Spleen (tissue), 11 donors: Measurements from ENCODE around the gene ANKRD12. TPM values are rescaled to one million over a fixed set of nuclear protein-coding genes. Genes with fewer than 3 reads are reported as not detected.
A peak's percentile ranks its signal among the peaks of the same experiment; 100 is the strongest.

Source experiments
- DNase-seq: peaks from one replicate; pipeline ENCODE4 v3.0.0-alpha.2; 2020
- H3K27ac ChIP-seq, 8 donors: fragments of 200-600 bp; sonication (generic) in 7 of 8; 1 replicate in 4 of 8; 2 replicates in 4 of 8; pipeline versions ENCODE4 v1.5.0 to v1.8.0; 2016 to 2021; ENCODE audit warnings: inconsistent platforms in 4 of 8, mild to moderate bottlenecking in 4 of 8, moderate library complexity in 1 of 8
- H3K27me3 ChIP-seq, 7 donors: fragments of 200-600 bp; sonication (generic) in 6 of 7; replicated peaks in 1 of 7; 1 replicate in 4 of 7; 2 replicates in 3 of 7; pipeline versions ENCODE4 v1.5.0 to v1.8.0; 2016 to 2021; ENCODE audit warnings: inconsistent platforms in 3 of 7, mild to moderate bottlenecking in 1 of 7
- H3K36me3 ChIP-seq, 6 donors: fragments of 200-600 bp; sonication (generic) in 5 of 6; 1 replicate in 4 of 6; 2 replicates in 2 of 6; pipeline versions ENCODE4 v1.5.0 to v1.8.0; 2016 to 2021; ENCODE audit warnings: inconsistent platforms in 2 of 6
- H3K4me1 ChIP-seq, 6 donors: fragments of 200-600 bp; sonication (generic) in 5 of 6; 1 replicate in 3 of 6; 2 replicates in 3 of 6; pipeline versions ENCODE4 v1.5.0 to v1.8.0; 2016 to 2021; ENCODE audit warnings: inconsistent platforms in 3 of 6
- H3K4me3 ChIP-seq, 8 donors: fragments of 200-600 bp; sonication (generic) in 7 of 8; 1 replicate in 4 of 8; 2 replicates in 4 of 8; pipeline versions ENCODE4 v1.5.0 to v1.8.0; 2016 to 2021; ENCODE audit warnings: inconsistent platforms in 4 of 8, mild to moderate bottlenecking in 4 of 8, moderate library complexity in 2 of 8
- H3K9me3 ChIP-seq, 8 donors: fragments of 200-600 bp; sonication (generic) in 7 of 8; 1 replicate in 4 of 8; 2 replicates in 4 of 8; pipeline versions ENCODE4 v1.5.0 to v1.8.0; 2016 to 2021; ENCODE audit warnings: inconsistent platforms in 4 of 8
- POLR2A ChIP-seq, 3 donors: fragments of 450-650 bp; IDR thresholded peaks; one replicate each; pipeline ENCODE4 v1.5.1; 2017; ENCODE audit warnings: antibody characterized with exemption in 3 of 3, mild to moderate bottlenecking in 1 of 3
- POLR2AphosphoS5 ChIP-seq, 3 donors: sonication (generic); formaldehyde crosslinking; IDR thresholded peaks; one replicate each; pipeline ENCODE4 v1.5.1; 2017; ENCODE audit warnings: antibody characterized with exemption in 3 of 3
- WGBS, 5 donors: extraction: QIAGEN DNeasy Blood & Tissue Kit in 3 of 5; methylation state at CpG; one replicate each; pipeline versions ENCODE4 v1.1.5 to v1.1.7; 2013 to 2018; 5-methylcytosine and 5-hydroxymethylcytosine counted together
- intact Hi-C: fragments of 100-400 bp; cut with DNase I; formaldehyde crosslinking; loops from one replicate; pipeline ENCODE4 v1.15.0; 2023; ENCODE audit warnings: low total_unique reads
- polyA plus RNA-seq, 3 donors: library from polyadenylated mRNA; stranded (reverse); fragments of 200-250 nt; gene quantifications; one replicate each; pipeline ENCODE4 v1.2.1, GENCODE V29; 2013
- total RNA-seq, 7 donors: library from RNA; depleted of rRNA in 3 of 7; stranded (reverse); fragments of >200 nt in 3 of 7; fragmentation: NEBNext Ultra II Directional in 4 of 7; extraction: Animal tissue kit (Norgen Biotek cat#: 25700) in 4 of 7; gene quantifications; one replicate each; pipeline versions ENCODE4 v1.1.0 to v1.2.1, GENCODE V29; 2016 to 2021
- TF ChIP-seq, protein P1 (sequence below), 11 experiments: fragments of 200-600 bp in 7 of 11; fragments of 450-650 bp in 4 of 11; sonication (generic) in 4 of 11; IDR thresholded peaks in 8 of 11; conservative IDR thresholded peaks in 3 of 11; 1 replicate in 7 of 11; 2 replicates in 4 of 11; pipeline versions ENCODE4 v1.4.0 to v1.8.0; 2016 to 2021; ENCODE audit warnings: antibody characterized with exemption in 11 of 11, inconsistent platforms in 4 of 11, mild to moderate bottlenecking in 1 of 11
- donor health status: healthy with polysubstance abuse.
- donor health status: DM: no; HTN: no; CAD: no; lungs with moderate emphysema.
- donor health status: DM: no; HTN: no; CAD: no.
- donor health status: Bipolar disorder and iron deficiency.
- donor health status: healthy.
- donor health status: DM: no; HTN: no; CAD: no.
- donor health status: DM: yes; HTN: yes; CAD: no.

ANKRD12 gene
- total and polyA plus RNA-seq, 10 donors, result 7.6 to 122 (median 84.4) TPM

- Histone ChIP-seq H3K4me1 (peaks cover 68 to 91% (median 85%) of the 10 kb centered on the region in 6 donors), H3K36me3 (no peaks in the 10 kb centered on the region), H3K4me3 (peak overlapping the region in 1 of 8 donors; percentile 22), H3K27me3 (no peaks in the 10 kb centered on the region), H3K9me3 (no peaks in the 10 kb centered on the region), H3K27ac (peak overlapping the region in 5 of 8 donors; percentile 2 to 96 (median 37))
- 17 to 25% (median 23%) methylated on average over 4 of the region's 4 CpGs for WGBS, 5 donors
- no peak for DNase-seq
- TF ChIP-seq, protein P1, sequence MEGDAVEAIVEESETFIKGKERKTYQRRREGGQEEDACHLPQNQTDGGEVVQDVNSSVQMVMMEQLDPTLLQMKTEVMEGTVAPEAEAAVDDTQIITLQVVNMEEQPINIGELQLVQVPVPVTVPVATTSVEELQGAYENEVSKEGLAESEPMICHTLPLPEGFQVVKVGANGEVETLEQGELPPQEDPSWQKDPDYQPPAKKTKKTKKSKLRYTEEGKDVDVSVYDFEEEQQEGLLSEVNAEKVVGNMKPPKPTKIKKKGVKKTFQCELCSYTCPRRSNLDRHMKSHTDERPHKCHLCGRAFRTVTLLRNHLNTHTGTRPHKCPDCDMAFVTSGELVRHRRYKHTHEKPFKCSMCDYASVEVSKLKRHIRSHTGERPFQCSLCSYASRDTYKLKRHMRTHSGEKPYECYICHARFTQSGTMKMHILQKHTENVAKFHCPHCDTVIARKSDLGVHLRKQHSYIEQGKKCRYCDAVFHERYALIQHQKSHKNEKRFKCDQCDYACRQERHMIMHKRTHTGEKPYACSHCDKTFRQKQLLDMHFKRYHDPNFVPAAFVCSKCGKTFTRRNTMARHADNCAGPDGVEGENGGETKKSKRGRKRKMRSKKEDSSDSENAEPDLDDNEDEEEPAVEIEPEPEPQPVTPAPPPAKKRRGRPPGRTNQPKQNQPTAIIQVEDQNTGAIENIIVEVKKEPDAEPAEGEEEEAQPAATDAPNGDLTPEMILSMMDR (IDR thresholded peaks at IDR 0.05 in 8 of 11, conservative IDR thresholded peaks at IDR 0.05 in 3 of 11), result no peak
- no peak for TF ChIP-seq POLR2AphosphoS5 (IDR thresholded peaks at IDR 0.05)
- no peak for TF ChIP-seq POLR2A (IDR thresholded peaks at IDR 0.05)
- intact Hi-C loops, result no loop called here
Observed at GRCh38 chr18:9106800-9107584, 29.6 kb upstream of the ANKRD12 start.

DNA sequence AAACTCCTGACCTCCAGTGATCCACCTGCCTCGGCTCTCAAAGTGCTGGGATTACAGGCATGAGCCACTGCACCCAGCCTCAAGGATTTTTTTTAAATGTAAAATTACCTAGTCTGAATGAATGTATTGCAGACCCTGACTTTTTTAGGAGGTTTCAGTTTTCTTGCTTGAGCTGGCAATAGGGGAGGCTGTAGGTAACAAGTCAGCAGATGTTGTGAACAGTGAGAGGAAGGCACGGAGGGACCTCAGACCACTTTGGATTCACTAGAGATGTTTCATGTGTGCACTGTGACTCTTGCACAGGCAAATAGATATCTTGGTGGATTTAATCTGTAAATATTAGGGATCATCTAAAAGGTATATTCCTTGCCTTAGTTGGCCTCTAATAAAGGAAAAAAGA is 27.7 kb upstream of the ANKRD12 start:
- Histone ChIP-seq H3K4me1 (peaks cover 77 to 100% (median 98%) of the 10 kb centered on the region in 6 donors), H3K4me3 (no peak overlapping the region), H3K36me3 (no peaks in the 10 kb centered on the region), H3K9me3 (no peaks in the 10 kb centered on the region), H3K27me3 (no peaks in the 10 kb centered on the region), H3K27ac (peak overlapping the region in 5 of 8 donors; percentile 11 to 50 (median 35))
- no peak for TF ChIP-seq POLR2A (IDR thresholded peaks at IDR 0.05)
- no peak for TF ChIP-seq POLR2AphosphoS5 (IDR thresholded peaks at IDR 0.05)
- TF ChIP-seq, protein P1 (IDR thresholded peaks at IDR 0.05 in 8 of 11, conservative IDR thresholded peaks at IDR 0.05 in 3 of 11), result no peak
- no peak for DNase-seq
- 70 to 87% (median 74%) methylated on average over 2 of the region's 2 CpGs for WGBS, 5 donors
- intact Hi-C loops, result no loop called here

GRCh38 chr18:9109523-9109922 is 27.1 kb upstream of the ANKRD12 start:
- H3K27ac ChIP-seq, result peak overlapping the region in 7 of 8 donors; percentile 23 to 51 (median 40)
- no peaks in the 10 kb centered on the region for H3K9me3 ChIP-seq
- no peaks in the 10 kb centered on the region for H3K36me3 ChIP-seq
- H3K27me3 ChIP-seq, result no peaks in the 10 kb centered on the region
- H3K4me1 ChIP-seq, result peaks cover 75 to 100% (median 97%) of the 10 kb centered on the region in 6 donors
- intact Hi-C loops, result no loop called here
- H3K4me3 ChIP-seq, result no peak overlapping the region
- DNase-seq, result no peak
- TF ChIP-seq POLR2AphosphoS5 (IDR thresholded peaks at IDR 0.05) (no peak), POLR2A (IDR thresholded peaks at IDR 0.05) (no peak)
- TF ChIP-seq, protein P1 (IDR thresholded peaks at IDR 0.05 in 8 of 11, conservative IDR thresholded peaks at IDR 0.05 in 3 of 11), result no peak
- 66 to 77% (median 75%) methylated on average over 4 of the region's 4 CpGs for WGBS, 5 donors

DNA sequence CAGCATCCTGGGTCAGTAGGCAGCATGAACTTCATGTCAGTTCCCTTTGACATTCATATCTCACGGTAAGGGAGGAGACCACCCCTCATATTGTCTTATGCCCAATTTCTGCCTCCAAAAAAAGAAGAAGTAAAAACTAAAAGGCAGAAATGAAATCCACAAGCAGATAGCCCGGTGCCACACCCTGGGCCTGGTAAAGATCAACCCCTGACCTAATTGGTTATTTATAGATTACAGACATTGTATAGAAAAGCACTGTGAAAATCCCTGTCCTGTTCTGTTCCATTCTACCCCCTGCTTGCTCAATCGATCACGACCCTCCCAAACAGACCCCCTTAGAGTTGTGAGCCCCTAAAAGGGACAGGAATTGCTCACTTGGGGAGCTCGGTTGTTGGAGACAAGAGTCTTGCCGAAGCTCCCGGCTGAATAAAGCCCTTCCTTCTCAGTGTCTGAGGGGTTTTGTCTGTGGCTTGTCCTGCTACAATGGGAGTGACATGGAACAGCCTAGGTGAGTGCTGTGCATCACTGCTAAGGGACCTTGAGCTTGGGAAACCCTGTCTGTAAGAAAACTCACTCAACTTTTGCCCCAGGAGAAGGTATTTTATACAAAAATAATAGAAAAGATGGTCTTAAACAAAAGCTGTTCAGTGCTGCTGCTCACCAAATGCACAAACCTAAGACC is 23.0 kb upstream of the ANKRD12 start:
- Histone ChIP-seq H3K27me3 (no peaks in the 10 kb centered on the region), H3K27ac (peak overlapping the region; percentile 37 to 93 (median 76)), H3K9me3 (no peaks in the 10 kb centered on the region), H3K4me3 (peak overlapping the region in 1 of 8 donors; percentile 22), H3K36me3 (no peaks in the 10 kb centered on the region), H3K4me1 (peaks cover 61 to 100% (median 96%) of the 10 kb centered on the region in 6 donors)
- WGBS, 5 donors, result 47 to 60% (median 55%) methylated on average over 7 of the region's 7 CpGs
- intact Hi-C loops, result no loop called here
- no peak for DNase-seq
- TF ChIP-seq, protein P1 (IDR thresholded peaks at IDR 0.05 in 8 of 11, conservative IDR thresholded peaks at IDR 0.05 in 3 of 11), result no peak
- no peak for TF ChIP-seq POLR2AphosphoS5 (IDR thresholded peaks at IDR 0.05)
- TF ChIP-seq POLR2A (IDR thresholded peaks at IDR 0.05), result no peak
